HepG2 (cell line): Measurements from ENCODE around the gene TMEM50B. TPM values are rescaled to one million over a fixed set of nuclear protein-coding genes. Genes with fewer than 3 reads are reported as not detected.

Experiments
- BHLHE40 ChIP-seq: IDR thresholded peaks from 2 replicates; pipeline ENCODE4 v1.6.1; 2011; ENCODE audit warnings: low read length, improper control_type of control experiment
- KLF16 ChIP-seq, 2 experiments: sonication (generic) in 1 of 2; formaldehyde crosslinking in 1 of 2; IDR thresholded peaks; 2 replicates each; pipeline versions ENCODE4 v1.6.1 to v1.8.0; 2016 to 2023; ENCODE audit warnings: missing genetic modification reagents in 2 of 2, missing compliant biosample characterization in 1 of 2
- NKX3-1 ChIP-seq: sonication (generic); formaldehyde crosslinking; IDR thresholded peaks from 2 replicates; pipeline ENCODE4 v1.5.0; 2020; ENCODE audit warnings: missing genetic modification reagents
- SAFB2 ChIP-seq: sonication (generic); formaldehyde crosslinking; IDR thresholded peaks from 2 replicates; pipeline ENCODE4 v1.5.1; 2020; ENCODE audit warnings: missing genetic modification reagents, low read depth, mild to moderate bottlenecking, borderline replicate concordance
- SYNCRIP ChIP-seq: fragments of 200-400 bp; formaldehyde crosslinking; IDR thresholded peaks from 2 replicates; pipeline ENCODE4 v1.6.1; 2018; ENCODE audit warnings: mild to moderate bottlenecking, low read depth, low read length; ENCODE audit not compliant: insufficient read depth
- ZNF24 ChIP-seq: fragments of 450-650 bp; IDR thresholded peaks from 2 replicates; pipeline ENCODE4 v1.6.1; 2017; ENCODE audit warnings: antibody characterized with exemption, mild to moderate bottlenecking
- polyA plus RNA-seq, 8 experiments: library from polyadenylated mRNA; depleted of rRNA in 3 of 8; stranded (reverse) in 7 of 8; unstranded in 1 of 8; fragments of >200 nt; fragmentation: Illumina TruSeq in 4 of 8; extraction: Trizol in 4 of 8; gene quantifications; 2 replicates each; pipeline versions ENCODE4 v1.2.1 to v1.2.3, GENCODE V29; 2011 to 2016; ENCODE audit warnings: low read depth in 4 of 8, missing spikeins in 1 of 8, mixed read lengths in 1 of 8; ENCODE audit not compliant: insufficient read depth in 1 of 8
- total RNA-seq, 5 experiments: library from RNA; depleted of rRNA; stranded (reverse); fragments of >200 nt; fragmentation: Illumina TruSeq; extraction: Trizol; gene quantifications; 2 replicates each; pipeline ENCODE4 v1.2.3, GENCODE V29; 2016; ENCODE audit warnings: low read depth in 1 of 5
- TF ChIP-seq, protein P1 (sequence below): sonication (generic); formaldehyde crosslinking; IDR thresholded peaks from 2 replicates; pipeline ENCODE4 v1.5.1; 2020; ENCODE audit warnings: missing genetic modification reagents, mild to moderate bottlenecking, borderline replicate concordance
- TF ChIP-seq, protein P2 (sequence below): IDR thresholded peaks from 2 replicates; pipeline ENCODE4 v1.6.1; 2016

Gene TMEM50B
- total and polyA plus RNA-seq, 2 of the 13 experiments (the other 11 are each of a cell fraction or from before 2014, with no cell fraction given) = 29.9 to 46.3 TPM

DNA sequence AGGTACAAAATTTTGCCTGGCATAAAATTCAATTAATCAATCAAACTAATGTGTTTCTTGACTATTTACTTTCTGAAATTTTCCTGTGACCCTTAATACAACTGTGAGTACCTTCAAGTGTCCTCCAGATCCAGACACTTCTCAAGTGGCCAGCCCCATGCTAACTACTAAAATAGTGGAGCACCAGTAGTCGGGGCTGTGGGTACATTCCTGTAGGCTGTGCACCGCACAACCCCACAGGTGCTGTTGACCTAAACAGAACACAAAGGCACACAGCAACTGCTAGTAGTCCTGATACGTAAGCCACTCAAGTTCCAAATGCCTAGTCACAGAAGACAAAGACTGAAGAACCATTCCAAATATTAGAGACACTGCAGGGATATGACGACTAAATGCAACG lies 36.6 kb downstream of the TMEM50B start (continued):
- TF ChIP-seq, protein P1, sequence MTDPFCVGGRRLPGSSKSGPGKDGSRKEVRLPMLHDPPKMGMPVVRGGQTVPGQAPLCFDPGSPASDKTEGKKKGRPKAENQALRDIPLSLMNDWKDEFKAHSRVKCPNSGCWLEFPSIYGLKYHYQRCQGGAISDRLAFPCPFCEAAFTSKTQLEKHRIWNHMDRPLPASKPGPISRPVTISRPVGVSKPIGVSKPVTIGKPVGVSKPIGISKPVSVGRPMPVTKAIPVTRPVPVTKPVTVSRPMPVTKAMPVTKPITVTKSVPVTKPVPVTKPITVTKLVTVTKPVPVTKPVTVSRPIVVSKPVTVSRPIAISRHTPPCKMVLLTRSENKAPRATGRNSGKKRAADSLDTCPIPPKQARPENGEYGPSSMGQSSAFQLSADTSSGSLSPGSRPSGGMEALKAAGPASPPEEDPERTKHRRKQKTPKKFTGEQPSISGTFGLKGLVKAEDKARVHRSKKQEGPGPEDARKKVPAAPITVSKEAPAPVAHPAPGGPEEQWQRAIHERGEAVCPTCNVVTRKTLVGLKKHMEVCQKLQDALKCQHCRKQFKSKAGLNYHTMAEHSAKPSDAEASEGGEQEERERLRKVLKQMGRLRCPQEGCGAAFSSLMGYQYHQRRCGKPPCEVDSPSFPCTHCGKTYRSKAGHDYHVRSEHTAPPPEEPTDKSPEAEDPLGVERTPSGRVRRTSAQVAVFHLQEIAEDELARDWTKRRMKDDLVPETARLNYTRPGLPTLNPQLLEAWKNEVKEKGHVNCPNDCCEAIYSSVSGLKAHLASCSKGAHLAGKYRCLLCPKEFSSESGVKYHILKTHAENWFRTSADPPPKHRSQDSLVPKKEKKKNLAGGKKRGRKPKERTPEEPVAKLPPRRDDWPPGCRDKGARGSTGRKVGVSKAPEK (CRISPR knock-in tag) = no peak
- no peak for TF ChIP-seq KLF16 (CRISPR knock-in tag; IDR thresholded peaks at IDR 0.05)
- TF ChIP-seq SAFB2 (CRISPR knock-in tag) = no peak
- TF ChIP-seq ZNF24 = no peak
- TF ChIP-seq NKX3-1 (CRISPR knock-in tag) = no peak
- TF ChIP-seq, protein P2, sequence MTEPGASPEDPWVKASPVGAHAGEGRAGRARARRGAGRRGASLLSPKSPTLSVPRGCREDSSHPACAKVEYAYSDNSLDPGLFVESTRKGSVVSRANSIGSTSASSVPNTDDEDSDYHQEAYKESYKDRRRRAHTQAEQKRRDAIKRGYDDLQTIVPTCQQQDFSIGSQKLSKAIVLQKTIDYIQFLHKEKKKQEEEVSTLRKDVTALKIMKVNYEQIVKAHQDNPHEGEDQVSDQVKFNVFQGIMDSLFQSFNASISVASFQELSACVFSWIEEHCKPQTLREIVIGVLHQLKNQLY (CRISPR knock-in tag) = no peak
- TF ChIP-seq SYNCRIP = no peak
- no peak for TF ChIP-seq BHLHE40
